ENCODE results near the gene SLC9C1. TPM values are rescaled to one million over a fixed set of nuclear protein-coding genes. Genes with fewer than 3 reads are reported as not detected.

The SLC9C1 gene
- total and polyA plus RNA-seq, 9 of the 15 experiments (the other 6 are each of a cell fraction or from before 2014, with no cell fraction given) = not detected

DNA sequence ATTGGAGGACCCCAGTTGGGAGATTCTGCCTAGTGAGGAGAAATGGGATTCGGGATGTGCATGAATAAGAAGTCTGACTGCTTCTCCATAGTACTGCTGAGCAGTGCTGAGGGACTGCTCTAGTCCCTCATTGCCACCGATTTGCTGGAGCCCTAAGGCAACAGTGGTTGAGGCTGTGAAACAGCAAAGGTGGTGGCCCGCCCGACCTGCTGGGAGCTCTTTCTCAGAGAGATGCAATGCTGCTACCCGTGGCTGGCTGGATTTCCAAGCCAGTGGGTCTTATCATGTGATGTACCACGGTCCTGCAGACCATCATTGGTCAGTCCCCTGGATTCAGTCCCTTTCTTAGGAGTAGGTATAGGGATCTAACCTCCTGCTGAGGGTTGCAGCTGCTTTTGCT lies 118.4 kb downstream of the SLC9C1 start (continued):
- TF ChIP-seq, protein P1, sequence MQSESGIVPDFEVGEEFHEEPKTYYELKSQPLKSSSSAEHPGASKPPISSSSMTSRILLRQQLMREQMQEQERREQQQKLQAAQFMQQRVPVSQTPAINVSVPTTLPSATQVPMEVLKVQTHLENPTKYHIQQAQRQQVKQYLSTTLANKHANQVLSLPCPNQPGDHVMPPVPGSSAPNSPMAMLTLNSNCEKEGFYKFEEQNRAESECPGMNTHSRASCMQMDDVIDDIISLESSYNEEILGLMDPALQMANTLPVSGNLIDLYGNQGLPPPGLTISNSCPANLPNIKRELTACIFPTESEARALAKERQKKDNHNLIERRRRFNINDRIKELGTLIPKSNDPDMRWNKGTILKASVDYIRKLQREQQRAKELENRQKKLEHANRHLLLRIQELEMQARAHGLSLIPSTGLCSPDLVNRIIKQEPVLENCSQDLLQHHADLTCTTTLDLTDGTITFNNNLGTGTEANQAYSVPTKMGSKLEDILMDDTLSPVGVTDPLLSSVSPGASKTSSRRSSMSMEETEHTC (IDR thresholded peaks at IDR 0.05) = no peak
- TF ChIP-seq PTRF (tag; IDR thresholded peaks at IDR 0.05) (no peak), SMAD2 (IDR thresholded peaks at IDR 0.05; ENCODE audit: low read depth, low read length) (no peak), DACH1 (IDR thresholded peaks at IDR 0.05; ENCODE audit: partially characterized antibody) (no peak), POLR2B (IDR thresholded peaks at IDR 0.05; ENCODE audit: low read depth, partially characterized antibody) (no peak), HNRNPL (IDR thresholded peaks at IDR 0.05; ENCODE audit: low read depth, low read length) (no peak)

DNA sequence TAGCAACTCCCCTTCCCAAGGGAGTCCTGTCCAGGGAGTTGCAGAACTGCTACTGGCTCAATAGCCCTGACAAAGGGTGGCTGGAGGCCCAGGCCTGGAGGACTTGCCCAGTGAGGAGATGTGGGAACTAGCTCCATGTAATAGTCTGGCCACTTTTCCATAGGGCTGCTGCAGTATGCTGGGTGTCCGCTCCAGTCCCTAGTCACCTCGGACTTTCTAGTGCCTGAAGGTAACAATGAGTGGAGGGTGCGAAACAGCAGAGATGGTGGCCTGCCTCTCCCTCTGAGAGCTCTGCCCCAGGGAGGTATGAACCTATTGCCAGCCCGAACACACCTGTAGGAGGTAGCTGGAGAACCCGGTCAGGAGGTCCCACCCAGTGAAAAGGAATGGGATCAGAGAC lies 119.0 kb downstream of the SLC9C1 start:
- H3K79me2 ChIP-seq (ENCODE audit: control insufficient read depth, insufficient read depth, low read length) = no peaks in the 10 kb centered on the region
- no peaks in the 10 kb centered on the region for H4K20me1 ChIP-seq (replicated peaks; ENCODE audit: control insufficient read depth, insufficient read depth, low read length)
- H3K36me3 ChIP-seq (ENCODE audit: control insufficient read depth, insufficient read depth, low read length) = no peaks in the 10 kb centered on the region
- no peak overlapping the region for H3K4me2 ChIP-seq (ENCODE audit: insufficient read depth, low read length)
- H3K9me3 ChIP-seq (replicated peaks; ENCODE audit: control insufficient read depth, insufficient read depth, low read depth, low read length) = no peaks in the 10 kb centered on the region
- intact Hi-C loops (cut with micrococcal nuclease) (no loop called here), in situ Hi-C loops (cut with MboI) (no loop called here)
- H2AFZ ChIP-seq (ENCODE audit: low read depth, low read length) = no peak overlapping the region
- H3K4me3 ChIP-seq = no peak overlapping the region
- 0% methylated on average over 5 of the region's 5 CpGs for WGBS (ENCODE audit: insufficient coverage, low coverage, missing lambda C conversion rate)
- no peaks in the 10 kb centered on the region for H3K4me1 ChIP-seq (replicated peaks in 1 of 2; ENCODE audit: control insufficient read depth in 2 of 2, insufficient read depth in 2 of 2, low read length in 2 of 2)
- H3K27ac ChIP-seq (ENCODE audit: extremely low read depth, low read depth, low read length) = no peak overlapping the region
- no peak for ATAC-seq
- H3K9me1 ChIP-seq (ENCODE audit: control insufficient read depth, insufficient read depth, low read length) = no peaks in the 10 kb centered on the region
- DNase-seq (ENCODE audit: extremely low read depth in 1 of 4, low spot score in 3 of 4) = no peak
- FAIRE-seq = no peak
- BruUV-seq (replicated peaks) = no TSS peak
- ChIA-PET CTCF (ENCODE audit: low intra/inter-chr PET ratio) (no interaction called here), POLR2A (no interaction called here)
- H3K9ac ChIP-seq (ENCODE audit: insufficient read depth in 1 of 2, low read depth in 2 of 2, low read length in 2 of 2) = no peak overlapping the region
- no peaks in the 10 kb centered on the region for H3K27me3 ChIP-seq (ENCODE audit: control insufficient read depth in 2 of 2, insufficient read depth in 2 of 2, low read length in 2 of 2)
- TF ChIP-seq NR2C1 (IDR thresholded peaks at IDR 0.05) (no peak), NR2C1 (tag; IDR thresholded peaks at IDR 0.05) (no peak), CHD1 (IDR thresholded peaks at IDR 0.05; ENCODE audit: low read length) (no peak), CBX5 (IDR thresholded peaks at IDR 0.05; ENCODE audit: borderline replicate concordance, low read depth) (no peak), LARP7 (IDR thresholded peaks at IDR 0.05) (no peak), STAT5B (CRISPR knock-in tag; IDR thresholded peaks at IDR 0.05) (no peak)
- TF ChIP-seq, protein P2, sequence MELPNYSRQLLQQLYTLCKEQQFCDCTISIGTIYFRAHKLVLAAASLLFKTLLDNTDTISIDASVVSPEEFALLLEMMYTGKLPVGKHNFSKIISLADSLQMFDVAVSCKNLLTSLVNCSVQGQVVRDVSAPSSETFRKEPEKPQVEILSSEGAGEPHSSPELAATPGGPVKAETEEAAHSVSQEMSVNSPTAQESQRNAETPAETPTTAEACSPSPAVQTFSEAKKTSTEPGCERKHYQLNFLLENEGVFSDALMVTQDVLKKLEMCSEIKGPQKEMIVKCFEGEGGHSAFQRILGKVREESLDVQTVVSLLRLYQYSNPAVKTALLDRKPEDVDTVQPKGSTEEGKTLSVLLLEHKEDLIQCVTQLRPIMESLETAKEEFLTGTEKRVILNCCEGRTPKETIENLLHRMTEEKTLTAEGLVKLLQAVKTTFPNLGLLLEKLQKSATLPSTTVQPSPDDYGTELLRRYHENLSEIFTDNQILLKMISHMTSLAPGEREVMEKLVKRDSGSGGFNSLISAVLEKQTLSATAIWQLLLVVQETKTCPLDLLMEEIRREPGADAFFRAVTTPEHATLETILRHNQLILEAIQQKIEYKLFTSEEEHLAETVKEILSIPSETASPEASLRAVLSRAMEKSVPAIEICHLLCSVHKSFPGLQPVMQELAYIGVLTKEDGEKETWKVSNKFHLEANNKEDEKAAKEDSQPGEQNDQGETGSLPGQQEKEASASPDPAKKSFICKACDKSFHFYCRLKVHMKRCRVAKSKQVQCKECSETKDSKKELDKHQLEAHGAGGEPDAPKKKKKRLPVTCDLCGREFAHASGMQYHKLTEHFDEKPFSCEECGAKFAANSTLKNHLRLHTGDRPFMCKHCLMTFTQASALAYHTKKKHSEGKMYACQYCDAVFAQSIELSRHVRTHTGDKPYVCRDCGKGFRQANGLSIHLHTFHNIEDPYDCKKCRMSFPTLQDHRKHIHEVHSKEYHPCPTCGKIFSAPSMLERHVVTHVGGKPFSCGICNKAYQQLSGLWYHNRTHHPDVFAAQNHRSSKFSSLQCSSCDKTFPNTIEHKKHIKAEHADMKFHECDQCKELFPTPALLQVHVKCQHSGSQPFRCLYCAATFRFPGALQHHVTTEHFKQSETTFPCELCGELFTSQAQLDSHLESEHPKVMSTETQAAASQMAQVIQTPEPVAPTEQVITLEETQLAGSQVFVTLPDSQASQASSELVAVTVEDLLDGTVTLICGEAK (IDR thresholded peaks at IDR 0.05) = no peak
- TF ChIP-seq, protein P2 (CRISPR knock-in tag; IDR thresholded peaks at IDR 0.05) = no peak
